ENCODE data around the gene CATSPERE. TPM values are rescaled to one million over a fixed set of nuclear protein-coding genes. Genes with fewer than 3 reads are reported as not detected.
"Not testable (repeated sequence)": the region's sequence is repeated elsewhere in the genome, so short reads cannot be mapped to it uniquely, and the experiment has no call there.

Gene CATSPERE
- total RNA-seq, 1 donor from 2014 or later = 1.7 TPM

DNA sequence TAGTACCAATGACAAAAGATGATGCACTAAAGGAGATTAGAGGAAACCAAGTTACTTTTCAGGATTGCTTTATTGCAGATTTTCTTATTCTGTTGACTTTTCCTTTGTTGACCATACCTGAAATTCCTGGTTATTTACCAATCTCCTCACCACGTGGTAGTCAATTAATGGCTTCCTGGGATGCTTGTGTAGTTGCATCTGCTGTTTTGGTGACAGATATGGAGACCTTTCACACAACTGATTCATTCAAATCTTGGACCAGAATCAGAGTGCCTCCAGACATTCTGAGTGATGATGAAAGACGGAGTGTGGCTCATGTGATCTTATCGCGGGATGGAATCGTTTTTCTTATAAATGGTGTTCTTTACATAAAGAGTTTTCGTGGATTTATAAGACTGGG, 91.3 kb downstream of the CATSPERE start:
- H3K27ac ChIP-seq = no peak overlapping the region
- no peak for ATAC-seq
- H3K27me3 ChIP-seq (ENCODE audit: low read depth) = no peaks in the 10 kb centered on the region
- intact Hi-C loops (cut with DNase I) = no loop called here
- TF ChIP-seq, protein P1, sequence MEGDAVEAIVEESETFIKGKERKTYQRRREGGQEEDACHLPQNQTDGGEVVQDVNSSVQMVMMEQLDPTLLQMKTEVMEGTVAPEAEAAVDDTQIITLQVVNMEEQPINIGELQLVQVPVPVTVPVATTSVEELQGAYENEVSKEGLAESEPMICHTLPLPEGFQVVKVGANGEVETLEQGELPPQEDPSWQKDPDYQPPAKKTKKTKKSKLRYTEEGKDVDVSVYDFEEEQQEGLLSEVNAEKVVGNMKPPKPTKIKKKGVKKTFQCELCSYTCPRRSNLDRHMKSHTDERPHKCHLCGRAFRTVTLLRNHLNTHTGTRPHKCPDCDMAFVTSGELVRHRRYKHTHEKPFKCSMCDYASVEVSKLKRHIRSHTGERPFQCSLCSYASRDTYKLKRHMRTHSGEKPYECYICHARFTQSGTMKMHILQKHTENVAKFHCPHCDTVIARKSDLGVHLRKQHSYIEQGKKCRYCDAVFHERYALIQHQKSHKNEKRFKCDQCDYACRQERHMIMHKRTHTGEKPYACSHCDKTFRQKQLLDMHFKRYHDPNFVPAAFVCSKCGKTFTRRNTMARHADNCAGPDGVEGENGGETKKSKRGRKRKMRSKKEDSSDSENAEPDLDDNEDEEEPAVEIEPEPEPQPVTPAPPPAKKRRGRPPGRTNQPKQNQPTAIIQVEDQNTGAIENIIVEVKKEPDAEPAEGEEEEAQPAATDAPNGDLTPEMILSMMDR (IDR thresholded peaks at IDR 0.05) = no peak
- H3K9me3 ChIP-seq = peaks cover 16% of the 10 kb centered on the region
- H3K4me1 ChIP-seq = no peaks in the 10 kb centered on the region
- H3K36me3 ChIP-seq = no peaks in the 10 kb centered on the region
- DNase-seq = no peak
- H3K4me3 ChIP-seq = no peak overlapping the region

DNA sequence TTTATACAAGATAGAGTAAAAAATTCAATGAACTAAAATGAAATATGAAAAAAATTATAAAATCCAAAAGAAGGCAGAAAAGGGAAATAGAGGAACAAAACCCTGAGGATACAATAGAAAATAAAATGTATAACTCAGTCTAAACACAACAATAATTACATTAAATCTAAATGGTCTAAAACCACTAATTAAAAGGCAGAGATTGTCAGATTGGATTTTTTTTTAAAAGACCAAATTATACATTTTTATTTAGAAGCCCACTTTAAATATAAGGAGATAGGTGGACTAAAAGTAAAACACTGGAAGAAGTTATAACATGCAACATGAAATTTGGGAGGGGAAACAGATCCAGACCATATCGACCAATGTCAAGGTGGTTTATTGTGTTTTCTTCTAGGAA, 95.2 kb downstream of the CATSPERE start:
- H3K27me3 ChIP-seq (ENCODE audit: low read depth) = no peaks in the 10 kb centered on the region
- H3K4me3 ChIP-seq = no peak overlapping the region
- peaks cover 16% of the 10 kb centered on the region for H3K9me3 ChIP-seq
- intact Hi-C loops (cut with DNase I) = no loop called here
- ATAC-seq (no peak), DNase-seq (no peak)
- TF ChIP-seq, protein P1 (IDR thresholded peaks at IDR 0.05) = no peak
- H3K27ac ChIP-seq = no peak overlapping the region
- no peaks in the 10 kb centered on the region for H3K36me3 ChIP-seq
- no peaks in the 10 kb centered on the region for H3K4me1 ChIP-seq

DNA sequence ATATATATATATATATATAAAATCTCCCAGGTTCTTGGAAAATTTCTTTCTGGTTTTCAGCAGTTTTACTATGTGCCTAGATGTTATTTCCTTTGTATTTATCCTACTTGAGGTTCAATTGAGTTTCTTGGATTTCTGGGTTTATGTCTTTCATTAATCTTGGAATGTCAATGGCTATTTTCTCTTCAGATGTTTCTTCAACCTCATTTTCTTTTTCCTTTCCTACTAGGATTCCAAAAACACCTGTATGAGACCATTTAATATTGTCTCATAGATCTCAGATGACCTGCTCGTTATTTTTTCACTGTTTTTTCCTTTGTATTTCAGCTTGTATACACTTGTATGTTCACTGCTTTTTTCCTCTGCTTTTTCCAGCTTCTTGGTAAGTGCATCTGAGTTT, 96.5 kb downstream of the CATSPERE start:
- Histone ChIP-seq H3K27ac (no peak overlapping the region), H3K4me1 (no peaks in the 10 kb centered on the region), H3K36me3 (no peaks in the 10 kb centered on the region), H3K27me3 (ENCODE audit: low read depth) (no peaks in the 10 kb centered on the region), H3K4me3 (no peak overlapping the region), H3K9me3 (peaks cover 16% of the 10 kb centered on the region)
- ATAC-seq = no peak
- no peak for DNase-seq
- intact Hi-C loops (cut with DNase I) = no loop called here
- TF ChIP-seq, protein P1 (IDR thresholded peaks at IDR 0.05) = no peak

DNA sequence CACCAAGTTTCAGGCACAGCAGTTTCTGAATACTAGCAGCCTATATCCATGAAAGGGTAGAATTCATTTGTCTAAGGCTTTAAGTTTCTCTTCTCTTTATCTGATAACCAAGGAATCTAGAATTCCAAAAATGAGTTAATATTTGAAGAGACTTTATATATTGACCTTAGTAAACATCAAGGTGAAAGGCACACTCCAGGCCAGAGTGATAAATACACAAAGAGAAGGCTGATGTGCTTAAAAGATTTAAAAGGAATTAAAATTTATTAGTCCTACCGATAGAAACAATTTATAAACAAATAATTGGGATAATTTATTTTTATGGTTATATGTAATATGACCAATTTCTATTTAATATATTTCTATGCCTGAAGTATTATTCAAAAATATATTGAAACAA, 98.5 kb downstream of the CATSPERE start:
- no peak overlapping the region for H3K4me3 ChIP-seq
- DNase-seq (no peak), ATAC-seq (no peak)
- TF ChIP-seq, protein P1 (IDR thresholded peaks at IDR 0.05) = no peak
- no peak overlapping the region for H3K27ac ChIP-seq
- peaks cover 27% of the 10 kb centered on the region for H3K9me3 ChIP-seq
- no peaks in the 10 kb centered on the region for H3K27me3 ChIP-seq (ENCODE audit: low read depth)
- intact Hi-C loops (cut with DNase I) = no loop called here
- H3K36me3 ChIP-seq = no peaks in the 10 kb centered on the region
- H3K4me1 ChIP-seq = no peaks in the 10 kb centered on the region

DNA sequence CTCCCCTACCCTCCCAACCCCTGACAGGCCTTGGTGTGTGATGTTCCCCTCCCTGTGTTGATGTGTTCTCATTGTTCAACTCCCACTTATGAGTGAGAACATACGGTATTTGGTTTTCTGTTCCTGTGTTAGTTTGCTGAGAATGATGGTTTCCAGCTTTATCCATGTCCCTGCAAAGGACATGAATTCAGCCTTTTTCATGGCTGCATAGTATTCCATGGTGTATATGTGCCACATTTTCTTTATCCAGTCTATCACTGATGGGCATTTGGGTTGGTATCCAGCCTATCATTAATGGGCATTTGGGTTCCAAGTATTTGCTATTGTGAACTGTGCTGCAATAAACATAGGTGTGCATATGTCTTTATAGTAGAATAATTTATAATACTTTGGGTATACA, 101.8 kb downstream of the CATSPERE start:
- H3K36me3 ChIP-seq; H3K4me1 ChIP-seq; H3K27ac ChIP-seq; H3K4me3 ChIP-seq; ATAC-seq; DNase-seq; H3K27me3 ChIP-seq (ENCODE audit: low read depth); intact Hi-C loops (cut with DNase I): not testable (repeated sequence)
- peaks cover 11% of the 10 kb centered on the region for H3K9me3 ChIP-seq

DNA sequence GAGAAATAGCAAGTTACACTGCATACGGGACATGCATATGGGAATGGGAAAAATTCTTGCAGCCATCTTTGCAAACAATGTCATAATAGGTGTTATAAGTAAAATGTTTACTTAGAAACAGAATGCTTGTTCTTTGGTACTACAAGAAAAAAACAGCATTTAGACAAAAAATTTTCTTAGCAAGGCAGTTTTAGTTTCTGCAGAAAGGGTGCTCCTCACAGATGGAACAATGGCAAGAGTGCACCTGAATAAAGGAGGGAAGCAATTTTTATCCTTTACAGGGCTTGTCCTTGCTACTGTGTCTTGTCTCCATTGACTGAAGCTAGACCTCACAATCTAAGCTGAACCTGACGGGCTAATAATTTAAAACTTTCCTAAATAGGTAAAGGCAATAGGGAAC, 112.7 kb downstream of the CATSPERE start:
- Histone ChIP-seq H3K4me3 (no peak overlapping the region), H3K36me3 (no peaks in the 10 kb centered on the region), H3K27ac (no peak overlapping the region), H3K9me3 (peaks cover 60% of the 10 kb centered on the region), H3K4me1 (no peaks in the 10 kb centered on the region), H3K27me3 (ENCODE audit: low read depth) (no peaks in the 10 kb centered on the region)
- no peak for ATAC-seq
- TF ChIP-seq, protein P1 (IDR thresholded peaks at IDR 0.05) = no peak
- intact Hi-C loops (cut with DNase I) = no loop called here
- no peak for DNase-seq
